ENCODE data around the gene CTSS. TPM values are rescaled to one million over a fixed set of nuclear protein-coding genes. Genes with fewer than 3 reads are reported as not detected.
A peak's percentile ranks its signal among the peaks of the same experiment; 100 is the strongest.
"Not testable (repeated sequence)": the region's sequence is repeated elsewhere in the genome, so short reads cannot be mapped to it uniquely, and the experiment has no call there.

The CTSS gene
- total RNA-seq, 2 experiments from 2014 or later: 39.4 to 45.5 TPM

DNA sequence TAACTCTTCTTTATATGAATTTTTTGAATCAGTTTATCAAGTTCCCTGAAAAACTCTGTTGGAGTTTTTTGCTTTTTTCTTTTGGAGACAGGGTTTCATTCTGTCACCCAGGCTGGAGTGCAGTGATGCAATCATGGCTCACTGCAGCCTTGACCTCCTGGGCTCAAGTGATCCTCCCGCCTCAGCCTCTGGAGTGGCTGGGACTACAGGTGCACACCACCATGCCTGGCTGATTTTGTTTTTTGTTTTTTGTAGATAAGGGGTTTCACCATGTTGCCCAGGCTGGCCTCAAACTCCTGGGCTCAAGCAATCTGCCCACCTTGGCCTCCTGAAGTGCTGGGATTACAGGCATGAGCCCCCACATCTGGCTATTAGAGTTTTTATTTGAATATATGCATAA lies 2.1 kb upstream of the CTSS start:
- H3K36me3 Mint-ChIP-seq, POLR2A ChIA-PET, DNase-seq, H3K27me3 Mint-ChIP-seq, H3K9me3 Mint-ChIP-seq, H3K4me3 Mint-ChIP-seq, H3K27ac Mint-ChIP-seq, CTCF ChIA-PET: not testable (repeated sequence)
- peaks cover 49% of the 10 kb centered on the region for H3K4me1 Mint-ChIP-seq (ENCODE audit: low read depth)
- intact Hi-C loops (cut with micrococcal nuclease): loop anchor here (5.0 to 10.0 kb wide), 4 partner anchors 73 to 210 kb away; partner anchors contain the start of genes ENSA and GOLPH3L

DNA sequence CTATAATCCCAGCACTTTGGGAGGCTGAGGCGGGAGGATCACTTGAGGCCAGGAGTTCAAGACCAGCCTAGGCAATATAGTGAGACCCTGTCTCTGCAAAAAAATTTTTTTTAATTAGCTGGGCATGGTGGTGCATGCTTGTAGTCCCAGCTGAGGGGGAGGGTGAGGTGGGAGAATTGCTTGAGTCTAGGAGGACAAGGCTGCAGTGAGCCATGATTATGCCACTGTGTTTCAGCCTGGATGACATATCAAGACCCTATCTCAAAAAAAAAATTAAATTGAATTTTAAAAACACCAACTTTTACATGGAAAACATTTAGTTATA lies 361 bp upstream of the CTSS start:
- CTCF ChIA-PET: interaction anchor here (0.6 to 1.7 kb wide), 3 partner anchors 11 to 147 kb away, joined by 3 to 6 read pairs (median 3); no protein-coding TSS in a partner anchor
- peaks cover 49% of the 10 kb centered on the region for H3K4me1 Mint-ChIP-seq (ENCODE audit: low read depth)

GRCh38 chr1:150764617-150765101 lies 919 bp downstream of the CTSS start:
- Mint-ChIP-seq H3K27ac (peak overlapping the region; percentile 88), H3K4me1 (ENCODE audit: low read depth) (peaks cover 45% of the 10 kb centered on the region), H3K36me3 (peaks cover 8% of the 10 kb centered on the region), H3K27me3 (no peaks in the 10 kb centered on the region), H3K4me3 (peak overlapping the region; percentile 88), H3K9me3 (peaks cover 5% of the 10 kb centered on the region)
- intact Hi-C loops (cut with micrococcal nuclease): loop anchor here (1.0 to 10.0 kb wide), 6 partner anchors 70 to 213 kb away; partner anchors contain the start of genes ENSA and GOLPH3L
- DNase-seq: no peak
- CTCF ChIA-PET: interaction anchor here (1.0 to 1.7 kb wide), 2 partner anchors 12 to 158 kb away, joined by 3 to 6 read pairs; no protein-coding TSS in a partner anchor
- POLR2A ChIA-PET: interaction anchor here (1.1 to 1.4 kb wide), 2 partner anchors 135 to 237 kb away, joined by 3 to 6 read pairs; partner anchors contain the start of gene ENSA

More for the DNA sequence above, 361 bp upstream of the CTSS start:
- Mint-ChIP-seq H3K4me3 (peak overlapping the region; percentile 88), H3K27ac (peak overlapping the region; percentile 88)
- H3K9me3 Mint-ChIP-seq, H3K27me3 Mint-ChIP-seq, H3K36me3 Mint-ChIP-seq: not testable (repeated sequence)
- POLR2A ChIA-PET: interaction anchor here (1.4 kb wide), 1 partner anchor 137 kb away, joined by 6 read pairs; the partner anchor contains the start of gene ENSA
- peak; percentile 37 for DNase-seq
- intact Hi-C loops (cut with micrococcal nuclease): loop anchor here (1.0 to 10.0 kb wide), 6 partner anchors 71 to 211 kb away; partner anchors contain the start of genes ENSA and GOLPH3L

GRCh38 chr1:150763018-150763417 lies 2.6 kb downstream of the CTSS start:
- no peak overlapping the region for H3K4me3 Mint-ChIP-seq

GRCh38 chr1:150762552-150762951 lies 3.0 kb downstream of the CTSS start:
- POLR2A ChIA-PET: no interaction called here
- DNase-seq: no peak
- H3K36me3 Mint-ChIP-seq: peaks cover 10% of the 10 kb centered on the region
- intact Hi-C loops (cut with micrococcal nuclease): loop anchor here (10.0 kb wide), 1 partner anchor 68 kb away; the partner anchor contains the start of gene GOLPH3L
- peaks cover 45% of the 10 kb centered on the region for H3K4me1 Mint-ChIP-seq (ENCODE audit: low read depth)
- H3K4me3 Mint-ChIP-seq: no peak overlapping the region
- H3K27ac Mint-ChIP-seq: no peak overlapping the region
- CTCF ChIA-PET: no interaction called here
- peaks cover 5% of the 10 kb centered on the region for H3K9me3 Mint-ChIP-seq
- H3K27me3 Mint-ChIP-seq: no peaks in the 10 kb centered on the region

More at GRCh38 chr1:150763018-150763417, 2.6 kb downstream of the CTSS start:
- Mint-ChIP-seq H3K9me3 (peaks cover 5% of the 10 kb centered on the region), H3K4me1 (ENCODE audit: low read depth) (peaks cover 45% of the 10 kb centered on the region), H3K27me3 (no peaks in the 10 kb centered on the region), H3K36me3 (peaks cover 8% of the 10 kb centered on the region), H3K27ac (no peak overlapping the region)
- no peak for DNase-seq
- intact Hi-C loops (cut with micrococcal nuclease): loop anchor here (10.0 kb wide), 1 partner anchor 68 kb away; the partner anchor contains the start of gene GOLPH3L
- CTCF ChIA-PET: interaction anchor here (1.1 kb wide), 1 partner anchor 203 kb away, joined by 3 read pairs; no protein-coding TSS in a partner anchor
- POLR2A ChIA-PET: no interaction called here

GRCh38 chr1:150761801-150762200 lies 3.8 kb downstream of the CTSS start:
- H3K27ac Mint-ChIP-seq: no peak overlapping the region
- H3K27me3 Mint-ChIP-seq: no peaks in the 10 kb centered on the region
- peaks cover 11% of the 10 kb centered on the region for H3K36me3 Mint-ChIP-seq
- no peak for DNase-seq
- ChIA-PET CTCF (no interaction called here), POLR2A (no interaction called here)
- intact Hi-C loops (cut with micrococcal nuclease): loop anchor here (10.0 kb wide), 1 partner anchor 67 kb away; the partner anchor contains the start of gene GOLPH3L
- peaks cover 5% of the 10 kb centered on the region for H3K9me3 Mint-ChIP-seq
- peaks cover 39% of the 10 kb centered on the region for H3K4me1 Mint-ChIP-seq (ENCODE audit: low read depth)
- H3K4me3 Mint-ChIP-seq: no peak overlapping the region

DNA sequence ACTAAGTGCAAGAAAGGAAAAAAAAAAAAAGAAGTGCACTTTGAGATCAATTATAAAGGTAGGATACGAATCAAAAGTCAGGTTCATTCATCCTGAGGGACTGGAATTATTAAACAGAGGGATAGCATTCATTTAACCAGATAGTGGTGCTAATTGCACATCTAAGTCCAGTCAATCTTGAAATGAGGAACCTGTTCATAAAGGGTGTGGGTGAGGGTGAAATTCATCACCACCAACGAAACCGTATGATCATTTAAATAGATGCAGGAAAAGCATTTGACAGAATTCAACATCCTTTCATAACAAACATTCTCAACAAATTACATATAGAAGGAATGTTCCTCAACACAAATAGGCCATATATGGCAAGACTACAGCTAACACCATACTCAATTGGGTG lies 5.6 kb downstream of the CTSS start:
- CTCF ChIA-PET: interaction anchor here (0.7 kb wide), 1 partner anchor 109 kb away, joined by 4 read pairs; no protein-coding TSS in a partner anchor
- H3K4me1 Mint-ChIP-seq (ENCODE audit: low read depth): peaks cover 29% of the 10 kb centered on the region

DNA sequence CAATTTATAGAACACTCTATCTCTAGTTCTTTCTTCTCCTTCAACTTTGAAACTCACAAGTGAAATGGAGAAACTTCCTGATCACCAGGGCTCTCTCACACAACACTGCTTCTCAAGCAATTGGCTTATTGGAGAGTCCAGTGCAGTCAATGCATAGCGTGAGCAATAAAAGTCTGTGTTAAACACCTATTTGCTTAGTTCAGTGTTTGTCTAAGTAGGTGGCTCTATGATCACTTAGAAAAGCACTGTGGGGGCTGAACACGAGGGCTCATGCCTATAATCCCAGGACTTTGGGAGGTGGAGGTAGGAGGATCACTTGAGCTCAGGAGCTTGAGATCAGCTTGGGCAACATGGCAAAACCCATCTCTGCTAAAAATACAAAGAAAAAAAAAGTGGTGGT lies 12.2 kb downstream of the CTSS start:
- H3K4me3 Mint-ChIP-seq: no peak overlapping the region
- intact Hi-C loops (cut with micrococcal nuclease): loop anchor here (10.0 kb wide), 1 partner anchor 61 kb away; no protein-coding TSS in a partner anchor
- H3K36me3 Mint-ChIP-seq: peaks cover 9% of the 10 kb centered on the region
- no peaks in the 10 kb centered on the region for H3K4me1 Mint-ChIP-seq (ENCODE audit: low read depth)
- ChIA-PET POLR2A (no interaction called here), CTCF (interaction anchor here (1.8 kb wide), 1 partner anchor 12 kb away, joined by 6 read pairs; the partner anchor contains the start of gene CTSS)
- H3K9me3 Mint-ChIP-seq: no peaks in the 10 kb centered on the region
- no peaks in the 10 kb centered on the region for H3K27me3 Mint-ChIP-seq
- no peak for DNase-seq
- no peak overlapping the region for H3K27ac Mint-ChIP-seq

More for the DNA sequence above, 5.6 kb downstream of the CTSS start:
- POLR2A ChIA-PET: no interaction called here
- H3K36me3 Mint-ChIP-seq: peaks cover 11% of the 10 kb centered on the region
- H3K27me3 Mint-ChIP-seq: no peaks in the 10 kb centered on the region
- peaks cover 5% of the 10 kb centered on the region for H3K9me3 Mint-ChIP-seq
- H3K4me3 Mint-ChIP-seq: no peak overlapping the region
- DNase-seq: no peak
- H3K27ac Mint-ChIP-seq: no peak overlapping the region
- intact Hi-C loops (cut with micrococcal nuclease): loop anchor here (10.0 kb wide), 1 partner anchor 65 kb away; the partner anchor contains the start of gene GOLPH3L

DNA sequence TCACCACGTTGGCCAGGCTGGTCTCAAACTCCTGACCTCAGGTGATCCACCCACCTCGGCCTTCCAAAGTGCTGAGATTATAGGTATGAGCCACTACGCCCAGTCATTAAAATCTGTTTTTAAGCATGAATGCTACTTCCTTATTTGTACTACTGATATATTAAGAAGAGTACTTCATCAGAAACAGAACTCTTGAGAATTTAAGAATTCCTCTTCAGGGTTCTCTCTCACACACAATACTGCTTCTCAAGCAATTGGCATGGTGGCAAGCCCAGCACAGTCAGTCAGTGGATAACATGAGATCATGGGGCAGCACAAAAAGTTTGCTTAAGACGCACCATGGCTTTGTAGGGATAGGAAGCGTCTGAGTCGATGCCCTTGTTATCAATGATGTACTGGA lies 14.1 kb downstream of the CTSS start:
- Mint-ChIP-seq H3K27ac (no peak overlapping the region), H3K4me1 (ENCODE audit: low read depth) (no peaks in the 10 kb centered on the region), H3K27me3 (no peaks in the 10 kb centered on the region), H3K36me3 (peaks cover 7% of the 10 kb centered on the region), H3K4me3 (no peak overlapping the region), H3K9me3 (no peaks in the 10 kb centered on the region)
- intact Hi-C loops (cut with micrococcal nuclease): loop anchor here (10.0 kb wide), 1 partner anchor 63 kb away; no protein-coding TSS in a partner anchor
- DNase-seq: no peak
- POLR2A ChIA-PET: interaction anchor here (0.6 kb wide), 1 partner anchor 107 kb away, joined by 5 read pairs; no protein-coding TSS in a partner anchor
- CTCF ChIA-PET: interaction anchor here (1.1 to 1.4 kb wide), 2 partner anchors 80 to 191 kb away, joined by 3 read pairs; no protein-coding TSS in a partner anchor

- no peaks in the 10 kb centered on the region for H3K9me3 Mint-ChIP-seq
- peaks cover 7% of the 10 kb centered on the region for H3K36me3 Mint-ChIP-seq
- ChIA-PET POLR2A (no interaction called here), CTCF (interaction anchor here (1.5 kb wide), 1 partner anchor 189 kb away, joined by 4 read pairs; no protein-coding TSS in a partner anchor)
- H3K4me3 Mint-ChIP-seq: no peak overlapping the region
- no peak for DNase-seq
- H3K4me1 Mint-ChIP-seq (ENCODE audit: low read depth): no peaks in the 10 kb centered on the region
- no peak overlapping the region for H3K27ac Mint-ChIP-seq
- intact Hi-C loops (cut with micrococcal nuclease): loop anchor here (10.0 kb wide), 1 partner anchor 65 kb away; no protein-coding TSS in a partner anchor
- H3K27me3 Mint-ChIP-seq: no peaks in the 10 kb centered on the region
Observed at GRCh38 chr1:150749720-150750311, 15.8 kb downstream of the CTSS start.

GRCh38 chr1:150748878-150749719 lies 16.5 kb downstream of the CTSS start:
- no peak for DNase-seq
- Mint-ChIP-seq H3K4me3 (no peak overlapping the region), H3K36me3 (peaks cover 7% of the 10 kb centered on the region), H3K27me3 (no peaks in the 10 kb centered on the region), H3K4me1 (ENCODE audit: low read depth) (no peaks in the 10 kb centered on the region), H3K9me3 (no peaks in the 10 kb centered on the region), H3K27ac (no peak overlapping the region)
- intact Hi-C loops (cut with micrococcal nuclease): no loop called here
- ChIA-PET POLR2A (no interaction called here), CTCF (interaction anchor here (1.5 kb wide), 1 partner anchor 188 kb away, joined by 4 read pairs; no protein-coding TSS in a partner anchor)

Measured in activated CD4-positive, alpha-beta memory T cell treated with anti-CD3 and anti-CD28 coated beads for 36 hours (primary cell).